ENCODE results near the gene GLTPD2. TPM values are rescaled to one million over a fixed set of nuclear protein-coding genes. Genes with fewer than 3 reads are reported as not detected.
A peak's percentile ranks its signal among the peaks of the same experiment; 100 is the strongest.

GLTPD2 gene
- total and polyA plus RNA-seq, 9 donors, result 0.41 to 2.2 (median 0.84) TPM; not detected in 1

DNA sequence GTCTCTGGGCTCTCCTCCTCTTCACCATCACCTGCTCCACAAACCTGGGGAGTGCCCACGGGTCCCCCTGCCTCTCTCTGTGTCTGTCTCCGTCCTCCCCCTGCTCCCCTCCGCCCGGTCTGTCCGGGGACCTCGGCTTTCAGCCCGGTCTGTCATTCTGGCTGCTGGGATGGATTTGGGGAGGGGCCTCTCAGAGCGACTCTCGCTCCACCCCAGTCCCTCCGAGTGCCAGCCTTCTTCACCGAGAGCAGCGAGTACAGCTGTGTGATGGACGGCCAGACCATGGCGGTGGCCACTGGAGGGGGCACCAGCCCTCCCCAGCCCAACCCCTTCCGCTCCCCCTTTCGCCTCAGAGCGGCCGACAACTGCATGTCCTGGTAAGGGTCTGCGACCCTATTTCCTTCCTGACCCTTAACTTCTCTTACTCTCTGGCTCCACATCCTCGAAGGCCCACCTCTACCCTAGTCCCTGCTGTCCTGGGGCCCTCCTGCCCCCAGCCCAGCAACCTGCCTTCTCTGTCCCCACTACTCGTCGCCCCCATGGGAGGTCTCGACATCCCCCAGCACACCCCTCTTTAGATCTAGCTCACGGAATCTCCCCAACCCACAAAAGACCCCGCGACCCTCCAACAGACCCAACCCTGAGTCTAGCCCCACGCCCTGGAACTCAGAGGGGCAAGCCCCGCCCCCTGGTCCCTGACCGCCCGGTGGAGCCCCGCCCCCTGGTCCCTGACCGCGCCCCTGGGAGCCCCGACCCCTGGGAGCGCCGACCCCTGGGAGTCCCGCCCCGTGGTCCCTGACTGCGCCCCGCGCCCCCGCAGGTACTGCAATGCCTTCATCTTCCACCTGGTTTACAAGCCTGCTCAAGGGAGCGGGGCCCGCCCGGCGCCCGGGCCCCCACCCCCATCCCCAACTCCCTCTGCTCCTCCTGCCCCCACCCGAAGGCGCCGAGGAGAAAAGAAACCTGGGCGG, 43.5 kb upstream of the GLTPD2 start:
- DNase-seq, result no peak
- Histone ChIP-seq H3K4me1 (ENCODE audit: control insufficient read depth, insufficient read depth, low read length) (peaks cover 13% of the 10 kb centered on the region), H3K27ac (ENCODE audit: low read length) (no peak overlapping the region), H3K9me3 (replicated peaks; ENCODE audit: control insufficient read depth, low read depth, low read length) (no peaks in the 10 kb centered on the region), H3K27me3 (ENCODE audit: control insufficient read depth, insufficient read depth, low read length) (peaks cover 70% of the 10 kb centered on the region), H3K36me3 (ENCODE audit: control insufficient read depth, insufficient read depth, low read length) (no peaks in the 10 kb centered on the region), H3K4me3 (ENCODE audit: low read length) (no peak overlapping the region)
- WGBS (ENCODE audit: insufficient coverage), result 4% methylated on average over 34 of the region's 51 CpGs

DNA sequence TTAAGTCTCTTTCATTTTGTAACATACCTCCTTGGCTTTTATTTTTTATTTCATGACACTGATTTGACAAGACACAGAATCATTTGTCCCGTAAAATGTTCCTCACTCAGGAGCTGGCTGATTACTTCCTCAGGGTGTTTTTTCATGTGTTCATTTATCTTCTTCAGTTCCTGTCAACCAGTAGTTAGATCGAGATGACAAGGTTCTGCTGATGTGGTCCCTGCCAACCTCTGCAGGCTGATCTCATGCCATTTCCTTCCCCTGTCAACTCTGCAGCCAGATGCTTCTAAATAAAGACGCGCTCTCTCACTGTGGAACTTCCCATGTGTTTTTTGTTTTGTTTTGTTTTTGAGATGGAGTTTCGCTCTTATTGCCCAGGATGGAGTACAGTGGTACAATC, 40.9 kb upstream of the GLTPD2 start:
- no peaks in the 10 kb centered on the region for H3K9me3 ChIP-seq (replicated peaks; ENCODE audit: control insufficient read depth, low read depth, low read length)
- H3K27me3 ChIP-seq (ENCODE audit: control insufficient read depth, insufficient read depth, low read length), result peaks cover 62% of the 10 kb centered on the region
- peaks cover 13% of the 10 kb centered on the region for H3K4me1 ChIP-seq (ENCODE audit: control insufficient read depth, insufficient read depth, low read length)
- no peaks in the 10 kb centered on the region for H3K36me3 ChIP-seq (ENCODE audit: control insufficient read depth, insufficient read depth, low read length)
- DNase-seq, result peak; percentile 72
- peak overlapping the region; percentile 47 for H3K27ac ChIP-seq (ENCODE audit: low read length)
- H3K4me3 ChIP-seq (ENCODE audit: low read length), result no peak overlapping the region
- WGBS (ENCODE audit: insufficient coverage), result 58% methylated on average over 2 of the region's 5 CpGs

DNA sequence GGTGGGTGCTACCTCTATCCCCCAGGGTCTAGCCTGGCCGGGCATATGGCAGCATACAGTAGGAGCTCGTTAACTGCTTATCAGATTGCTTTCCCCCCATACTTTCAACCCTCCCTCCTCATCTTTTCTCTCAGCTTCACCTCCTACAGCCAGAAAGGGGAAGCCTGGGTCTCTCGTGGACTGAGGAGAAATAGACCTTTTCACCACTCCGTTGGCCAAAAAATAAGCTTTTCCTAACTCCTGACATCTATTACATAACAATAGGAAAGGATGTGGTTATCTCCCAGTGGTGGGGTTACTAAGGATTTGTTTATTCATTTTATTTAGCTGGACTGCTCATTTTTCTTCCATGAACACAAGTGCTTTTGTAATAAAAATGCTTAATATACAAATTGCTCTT, 40.1 kb upstream of the GLTPD2 start:
- Histone ChIP-seq H3K4me1 (ENCODE audit: control insufficient read depth, insufficient read depth, low read length) (peaks cover 13% of the 10 kb centered on the region), H3K27me3 (ENCODE audit: control insufficient read depth, insufficient read depth, low read length) (peaks cover 58% of the 10 kb centered on the region), H3K4me3 (ENCODE audit: low read length) (no peak overlapping the region), H3K36me3 (ENCODE audit: control insufficient read depth, insufficient read depth, low read length) (no peaks in the 10 kb centered on the region), H3K27ac (ENCODE audit: low read length) (no peak overlapping the region), H3K9me3 (replicated peaks; ENCODE audit: control insufficient read depth, low read depth, low read length) (no peaks in the 10 kb centered on the region)
- no peak for DNase-seq
- 25% methylated on average over 1 of the region's 4 CpGs for WGBS (ENCODE audit: insufficient coverage)

DNA sequence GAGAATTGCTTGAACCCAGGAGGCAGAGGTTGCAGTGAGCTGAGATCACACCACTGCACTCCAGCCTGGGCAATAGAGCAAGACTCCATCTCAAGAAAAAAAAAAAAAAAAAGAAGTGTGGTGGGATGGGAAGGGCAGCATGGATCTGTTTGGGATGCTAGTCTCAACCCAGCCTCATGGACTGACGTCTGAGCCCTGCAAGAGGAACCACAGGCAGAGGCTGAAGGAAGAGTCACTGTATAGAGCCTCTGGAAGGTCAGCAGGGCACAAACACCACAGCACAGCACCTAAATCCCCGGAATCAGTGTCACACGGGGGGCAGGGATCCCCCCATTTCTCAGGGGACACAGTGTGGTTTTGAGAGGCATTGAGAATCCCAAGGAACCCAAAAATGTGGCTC, 38.2 kb upstream of the GLTPD2 start:
- peaks cover 48% of the 10 kb centered on the region for H3K27me3 ChIP-seq (ENCODE audit: control insufficient read depth, insufficient read depth, low read length)
- H3K27ac ChIP-seq (ENCODE audit: low read length), result no peak overlapping the region
- H3K4me3 ChIP-seq (ENCODE audit: low read length), result no peak overlapping the region
- peaks cover 4% of the 10 kb centered on the region for H3K4me1 ChIP-seq (ENCODE audit: control insufficient read depth, insufficient read depth, low read length)
- no peaks in the 10 kb centered on the region for H3K9me3 ChIP-seq (replicated peaks; ENCODE audit: control insufficient read depth, low read depth, low read length)
- H3K36me3 ChIP-seq (ENCODE audit: control insufficient read depth, insufficient read depth, low read length), result no peaks in the 10 kb centered on the region
- DNase-seq, result no peak
- 55% methylated on average over 2 of the region's 3 CpGs for WGBS (ENCODE audit: insufficient coverage)

DNA sequence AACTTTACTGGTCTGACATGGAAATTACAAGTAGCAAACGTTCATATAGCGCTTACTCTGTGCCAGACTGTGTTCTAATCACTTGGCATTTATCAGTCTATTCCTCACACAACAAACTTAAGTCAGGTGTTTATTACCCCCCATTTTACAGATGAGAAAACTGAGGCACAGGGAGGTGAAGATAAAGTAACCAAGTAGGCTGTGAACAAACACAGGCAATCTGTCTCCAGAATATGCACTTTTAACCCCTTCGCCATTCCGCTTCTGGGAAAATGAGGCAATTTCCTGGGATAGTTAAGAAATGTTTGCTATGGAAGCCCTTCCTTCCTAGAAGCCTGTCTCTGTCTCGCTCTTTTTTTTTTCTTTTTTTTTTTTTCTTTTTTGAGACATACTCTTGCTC, 36.8 kb upstream of the GLTPD2 start:
- Histone ChIP-seq H3K27ac (ENCODE audit: low read length) (no peak overlapping the region), H3K4me1 (ENCODE audit: control insufficient read depth, insufficient read depth, low read length) (peaks cover 4% of the 10 kb centered on the region), H3K4me3 (ENCODE audit: low read length) (no peak overlapping the region), H3K36me3 (ENCODE audit: control insufficient read depth, insufficient read depth, low read length) (no peaks in the 10 kb centered on the region), H3K27me3 (ENCODE audit: control insufficient read depth, insufficient read depth, low read length) (peaks cover 37% of the 10 kb centered on the region), H3K9me3 (replicated peaks; ENCODE audit: control insufficient read depth, low read depth, low read length) (no peaks in the 10 kb centered on the region)
- no peak for DNase-seq
- WGBS (ENCODE audit: insufficient coverage), result no CpG with 5 or more reads among the region's 5 CpGs

DNA sequence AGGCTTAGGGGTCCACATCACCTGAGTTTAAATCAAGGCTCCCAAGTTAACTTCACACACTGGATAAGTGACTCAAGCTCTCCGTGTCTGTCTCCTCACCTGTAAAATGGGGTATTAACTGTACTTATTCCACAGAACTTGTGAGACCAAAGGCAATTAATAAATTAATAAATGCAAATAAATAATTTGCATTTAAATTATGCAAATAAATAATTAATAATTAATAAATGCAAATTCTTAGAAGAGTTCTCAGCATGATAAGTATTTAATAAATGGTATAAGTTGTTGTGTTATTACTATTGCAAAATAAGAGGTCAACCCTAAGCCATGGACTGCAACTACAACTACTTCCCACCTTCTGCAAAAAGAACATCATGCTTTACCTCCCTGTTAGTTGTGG, 35.4 kb upstream of the GLTPD2 start:
- Histone ChIP-seq H3K27me3 (ENCODE audit: control insufficient read depth, insufficient read depth, low read length) (peaks cover 36% of the 10 kb centered on the region), H3K27ac (ENCODE audit: low read length) (no peak overlapping the region), H3K4me3 (ENCODE audit: low read length) (no peak overlapping the region), H3K9me3 (replicated peaks; ENCODE audit: control insufficient read depth, low read depth, low read length) (no peaks in the 10 kb centered on the region), H3K4me1 (ENCODE audit: control insufficient read depth, insufficient read depth, low read length) (peaks cover 3% of the 10 kb centered on the region), H3K36me3 (ENCODE audit: control insufficient read depth, insufficient read depth, low read length) (no peaks in the 10 kb centered on the region)
- no peak for DNase-seq
- no CpG with 5 or more reads among the region's 1 CpG for WGBS (ENCODE audit: insufficient coverage)

DNA sequence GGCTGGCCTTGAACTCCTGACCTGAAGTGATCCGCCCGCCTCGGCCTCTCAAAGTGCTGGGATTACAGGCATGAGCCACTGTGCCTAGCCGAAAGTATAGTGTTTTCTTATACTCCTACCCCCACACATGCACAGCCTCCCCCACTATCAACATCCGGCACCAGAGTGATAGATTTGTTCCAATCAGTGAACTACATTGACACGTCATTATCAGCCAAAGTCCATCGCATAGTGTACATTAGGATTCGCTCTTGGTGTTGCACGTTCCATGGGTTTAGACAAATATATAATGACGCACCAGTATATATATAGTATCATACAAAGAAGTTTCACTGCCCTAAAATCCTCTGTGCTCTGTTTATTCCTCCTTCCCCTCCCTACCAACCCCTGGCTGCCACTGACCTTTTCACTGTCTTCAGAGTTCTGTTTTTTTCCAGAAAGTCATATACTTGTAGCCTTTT, 29.0 kb upstream of the GLTPD2 start:
- Histone ChIP-seq H3K4me1 (ENCODE audit: control insufficient read depth, insufficient read depth, low read length) (no peaks in the 10 kb centered on the region), H3K4me3 (ENCODE audit: low read length) (no peak overlapping the region), H3K36me3 (ENCODE audit: control insufficient read depth, insufficient read depth, low read length) (no peaks in the 10 kb centered on the region), H3K9me3 (replicated peaks; ENCODE audit: control insufficient read depth, low read depth, low read length) (no peaks in the 10 kb centered on the region), H3K27me3 (ENCODE audit: control insufficient read depth, insufficient read depth, low read length) (peaks cover 11% of the 10 kb centered on the region), H3K27ac (ENCODE audit: low read length) (no peak overlapping the region)
- WGBS (ENCODE audit: insufficient coverage), result 77% methylated on average over 3 of the region's 10 CpGs
- peak; percentile 61 for DNase-seq

DNA sequence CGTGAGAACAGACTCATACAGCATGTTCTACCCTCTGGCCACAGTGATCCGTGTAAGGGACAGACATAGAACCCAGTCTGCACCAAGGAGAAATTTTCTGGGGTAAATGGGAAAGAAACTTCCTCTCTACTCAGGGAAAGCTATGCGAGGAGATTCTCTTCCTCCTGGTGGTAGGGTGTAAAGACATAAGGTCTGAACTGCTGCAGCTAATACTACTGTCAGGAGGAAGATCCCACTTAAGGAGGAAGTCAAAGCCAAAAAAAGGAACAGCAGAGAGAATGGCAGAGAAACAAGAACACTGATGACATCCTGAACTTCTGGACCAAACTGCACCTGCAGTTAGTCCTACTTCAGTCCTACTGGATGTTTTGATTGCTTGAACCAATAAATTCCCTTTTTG, 24.2 kb upstream of the GLTPD2 start:
- H3K4me1 ChIP-seq (ENCODE audit: control insufficient read depth, insufficient read depth, low read length), result no peaks in the 10 kb centered on the region
- no peaks in the 10 kb centered on the region for H3K27me3 ChIP-seq (ENCODE audit: control insufficient read depth, insufficient read depth, low read length)
- H3K27ac ChIP-seq (ENCODE audit: low read length), result peak overlapping the region; percentile 5
- 100% methylated on average over 1 of the region's 3 CpGs for WGBS (ENCODE audit: insufficient coverage)
- H3K36me3 ChIP-seq (ENCODE audit: control insufficient read depth, insufficient read depth, low read length), result no peaks in the 10 kb centered on the region
- no peaks in the 10 kb centered on the region for H3K9me3 ChIP-seq (replicated peaks; ENCODE audit: control insufficient read depth, low read depth, low read length)
- H3K4me3 ChIP-seq (ENCODE audit: low read length), result no peak overlapping the region
- peak; percentile 65 for DNase-seq

DNA sequence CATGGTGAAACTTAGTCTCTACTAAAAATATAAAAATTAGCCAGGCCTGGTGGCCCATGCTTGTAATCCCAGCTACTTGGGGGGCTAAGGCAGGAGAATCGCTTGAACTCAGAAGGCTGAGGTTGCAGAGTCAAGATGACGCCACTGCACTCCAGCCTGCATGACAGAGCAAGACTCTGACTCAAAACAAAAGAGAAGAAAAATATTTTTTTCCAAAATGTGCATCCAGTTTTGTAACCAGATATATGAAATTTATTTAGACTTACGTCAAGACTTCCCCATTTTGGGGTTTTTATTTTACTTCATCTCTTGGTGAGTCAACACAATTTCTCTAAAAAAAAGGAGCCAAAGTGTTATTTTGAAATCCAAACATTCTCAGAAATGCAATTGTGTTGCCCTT, 22.6 kb upstream of the GLTPD2 start:
- Histone ChIP-seq H3K4me1 (ENCODE audit: control insufficient read depth, insufficient read depth, low read length) (no peaks in the 10 kb centered on the region), H3K9me3 (replicated peaks; ENCODE audit: control insufficient read depth, low read depth, low read length) (no peaks in the 10 kb centered on the region), H3K36me3 (ENCODE audit: control insufficient read depth, insufficient read depth, low read length) (no peaks in the 10 kb centered on the region), H3K4me3 (ENCODE audit: low read length) (no peak overlapping the region), H3K27me3 (ENCODE audit: control insufficient read depth, insufficient read depth, low read length) (no peaks in the 10 kb centered on the region), H3K27ac (ENCODE audit: low read length) (peak overlapping the region; percentile 21)
- no peak for DNase-seq
- WGBS (ENCODE audit: insufficient coverage), result no CpG with 5 or more reads among the region's 3 CpGs

DNA sequence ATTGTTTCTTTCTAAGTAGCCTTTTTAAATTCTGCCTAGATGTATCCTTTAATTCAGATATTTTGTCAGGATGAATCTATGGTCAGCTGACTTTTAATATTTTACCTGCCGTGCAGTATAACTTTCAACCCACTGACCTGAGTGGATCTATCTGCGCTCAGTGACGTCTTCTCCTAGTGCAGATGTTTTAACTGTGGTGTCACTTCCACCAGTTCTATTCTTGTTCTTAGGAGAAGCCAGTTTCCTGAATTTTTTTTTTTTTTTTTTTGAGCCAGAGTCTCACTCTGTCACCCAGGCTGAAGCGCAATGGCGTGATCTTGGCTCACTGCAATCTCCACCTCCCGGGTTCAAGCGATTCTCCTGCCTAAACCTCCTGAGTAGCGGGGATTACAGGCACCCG, 22.0 kb upstream of the GLTPD2 start:
- H3K9me3 ChIP-seq (replicated peaks; ENCODE audit: control insufficient read depth, low read depth, low read length), result no peaks in the 10 kb centered on the region
- no CpG with 5 or more reads among the region's 9 CpGs for WGBS (ENCODE audit: insufficient coverage)
- H3K4me3 ChIP-seq (ENCODE audit: low read length), result no peak overlapping the region
- DNase-seq, result no peak
- no peaks in the 10 kb centered on the region for H3K27me3 ChIP-seq (ENCODE audit: control insufficient read depth, insufficient read depth, low read length)
- peak overlapping the region; percentile 21 for H3K27ac ChIP-seq (ENCODE audit: low read length)
- no peaks in the 10 kb centered on the region for H3K36me3 ChIP-seq (ENCODE audit: control insufficient read depth, insufficient read depth, low read length)
- H3K4me1 ChIP-seq (ENCODE audit: control insufficient read depth, insufficient read depth, low read length), result no peaks in the 10 kb centered on the region

Measured in muscle of leg (tissue), 11 donors.